ENCODE results near the gene DRP2.

DNA sequence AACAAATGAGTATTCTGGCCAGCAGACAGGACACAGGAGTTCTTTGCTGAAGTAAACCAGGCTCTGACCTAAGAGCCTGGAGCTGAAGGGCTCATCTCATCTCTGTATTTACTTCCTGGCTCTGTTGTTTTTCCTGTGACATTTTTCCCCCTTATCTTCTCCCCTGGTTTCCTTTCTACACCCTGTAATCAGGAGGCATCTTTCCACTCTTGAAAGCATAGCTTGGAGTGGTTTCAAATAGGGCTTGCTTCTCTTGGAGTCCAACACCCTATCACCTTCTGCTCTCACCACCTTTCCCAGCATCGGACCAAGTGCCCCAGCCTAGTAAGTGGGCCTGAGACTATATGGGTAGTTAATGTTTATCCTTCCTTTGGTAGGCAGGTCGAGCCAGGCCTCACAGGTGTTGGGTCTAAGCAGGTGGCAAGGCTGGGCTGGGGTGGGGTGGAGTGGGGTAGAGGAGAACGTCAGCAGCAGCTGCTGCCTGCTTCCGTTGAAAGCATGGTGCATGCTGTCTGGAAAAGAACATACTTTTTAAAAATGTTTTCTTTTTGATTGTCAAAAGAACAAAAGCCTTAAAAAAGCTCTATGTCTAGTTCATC, 1.2 kb downstream of the DRP2 start:
- no peak for TF ChIP-seq SUZ12 (IDR thresholded peaks at IDR 0.05)
- no peak for TF ChIP-seq LEF1 (IDR thresholded peaks at IDR 0.05; ENCODE audit: borderline replicate concordance)
- TF ChIP-seq FOXK2 (IDR thresholded peaks at IDR 0.05), result no peak
- TF ChIP-seq, protein P1, sequence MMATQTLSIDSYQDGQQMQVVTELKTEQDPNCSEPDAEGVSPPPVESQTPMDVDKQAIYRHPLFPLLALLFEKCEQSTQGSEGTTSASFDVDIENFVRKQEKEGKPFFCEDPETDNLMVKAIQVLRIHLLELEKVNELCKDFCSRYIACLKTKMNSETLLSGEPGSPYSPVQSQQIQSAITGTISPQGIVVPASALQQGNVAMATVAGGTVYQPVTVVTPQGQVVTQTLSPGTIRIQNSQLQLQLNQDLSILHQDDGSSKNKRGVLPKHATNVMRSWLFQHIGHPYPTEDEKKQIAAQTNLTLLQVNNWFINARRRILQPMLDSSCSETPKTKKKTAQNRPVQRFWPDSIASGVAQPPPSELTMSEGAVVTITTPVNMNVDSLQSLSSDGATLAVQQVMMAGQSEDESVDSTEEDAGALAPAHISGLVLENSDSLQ (IDR thresholded peaks at IDR 0.05), result no peak
- no peak for TF ChIP-seq SP1 (IDR thresholded peaks at IDR 0.05)
- TF ChIP-seq ELF4 (IDR thresholded peaks at IDR 0.05), result no peak
